ENCODE results near the gene KLHDC3.

Gene KLHDC3

DNA sequence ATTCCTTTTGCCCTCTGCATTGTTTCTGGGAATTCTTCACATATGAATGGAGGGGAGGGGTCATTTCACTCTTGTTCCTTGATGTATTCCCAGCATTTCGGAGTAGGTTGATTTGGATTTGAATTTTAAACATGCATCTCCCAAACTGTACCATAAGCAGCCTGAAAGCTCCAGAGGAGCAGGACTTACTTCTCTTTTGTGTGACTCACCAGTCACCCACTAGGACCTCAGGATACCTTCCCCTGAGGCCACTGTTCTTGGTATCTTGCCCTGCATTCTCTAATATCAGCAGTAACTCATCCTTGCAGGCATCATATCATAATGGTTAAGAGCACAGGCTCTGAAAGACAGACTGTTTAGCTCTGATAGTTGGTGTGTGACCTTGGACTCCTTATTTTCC lies 44.5 kb downstream of the KLHDC3 start:
- H3K4me3 ChIP-seq (ENCODE audit: low read depth, low read length) = peak overlapping the region; percentile 98
- ChIA-PET POLR2A (interaction anchor here (1.1 to 1.8 kb wide), 2 partner anchors 85 to 88 kb away, joined by 3 to 7 read pairs; no protein-coding TSS in a partner anchor), CTCF (interaction anchor here (0.6 to 5.1 kb wide), 4 partner anchors 67 to 172 kb away, joined by 3 to 39 read pairs (median 4); no protein-coding TSS in a partner anchor)
- TF ChIP-seq, protein P1, sequence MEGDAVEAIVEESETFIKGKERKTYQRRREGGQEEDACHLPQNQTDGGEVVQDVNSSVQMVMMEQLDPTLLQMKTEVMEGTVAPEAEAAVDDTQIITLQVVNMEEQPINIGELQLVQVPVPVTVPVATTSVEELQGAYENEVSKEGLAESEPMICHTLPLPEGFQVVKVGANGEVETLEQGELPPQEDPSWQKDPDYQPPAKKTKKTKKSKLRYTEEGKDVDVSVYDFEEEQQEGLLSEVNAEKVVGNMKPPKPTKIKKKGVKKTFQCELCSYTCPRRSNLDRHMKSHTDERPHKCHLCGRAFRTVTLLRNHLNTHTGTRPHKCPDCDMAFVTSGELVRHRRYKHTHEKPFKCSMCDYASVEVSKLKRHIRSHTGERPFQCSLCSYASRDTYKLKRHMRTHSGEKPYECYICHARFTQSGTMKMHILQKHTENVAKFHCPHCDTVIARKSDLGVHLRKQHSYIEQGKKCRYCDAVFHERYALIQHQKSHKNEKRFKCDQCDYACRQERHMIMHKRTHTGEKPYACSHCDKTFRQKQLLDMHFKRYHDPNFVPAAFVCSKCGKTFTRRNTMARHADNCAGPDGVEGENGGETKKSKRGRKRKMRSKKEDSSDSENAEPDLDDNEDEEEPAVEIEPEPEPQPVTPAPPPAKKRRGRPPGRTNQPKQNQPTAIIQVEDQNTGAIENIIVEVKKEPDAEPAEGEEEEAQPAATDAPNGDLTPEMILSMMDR (IDR thresholded peaks at IDR 0.05; ENCODE audit: insufficient read depth, low read length, missing control alignments) = no peak
- no peak for DNase-seq (ENCODE audit: low read depth, low spot score)

DNA sequence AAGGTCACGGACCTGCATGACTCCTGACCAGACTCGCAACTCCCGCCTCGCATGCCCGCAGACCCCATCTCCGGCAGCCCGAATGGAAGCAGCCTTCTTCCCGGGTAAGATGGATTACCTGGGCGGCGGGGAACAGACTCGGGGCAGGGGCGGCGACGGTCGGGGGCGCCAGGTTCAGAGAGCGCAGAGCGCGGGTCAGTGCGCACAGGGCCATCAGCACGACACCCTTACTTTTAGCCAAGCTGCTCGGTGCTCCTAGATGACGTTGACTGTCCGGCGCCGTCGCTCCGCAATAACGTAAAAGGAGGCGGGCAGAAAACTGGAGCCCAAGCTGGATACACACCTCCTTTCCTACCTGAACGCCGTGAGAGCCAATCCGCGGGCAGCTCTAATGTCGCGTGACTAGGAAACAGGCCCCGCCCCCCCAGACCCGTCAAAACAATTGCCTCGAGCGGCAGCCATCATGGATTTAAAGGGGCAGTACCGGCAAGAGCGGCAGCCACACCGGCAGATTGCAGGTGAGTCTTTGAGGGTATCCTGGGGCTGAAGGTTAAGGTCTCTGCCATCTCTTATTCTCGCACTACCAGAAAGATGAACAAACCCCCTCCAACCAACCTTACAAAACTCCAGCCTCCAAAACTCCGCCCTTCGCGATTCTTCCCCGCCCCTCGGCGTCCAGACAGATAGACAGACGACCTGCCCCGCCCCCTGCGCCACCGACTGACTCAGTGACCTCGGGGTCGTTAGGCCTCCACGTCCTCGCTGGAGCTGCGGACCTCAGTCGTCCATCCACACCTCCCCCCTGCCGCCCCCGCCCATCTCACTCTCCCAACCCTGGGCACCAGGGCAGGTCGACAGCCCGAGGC lies 45.4 kb downstream of the KLHDC3 start, which contains the start of the genes KLC4 and MRPL2:
KLC4 (plus strand) TSS at position 464 of the 866 bp plus-strand sequence. CDS start 1,705 bp downstream, outside the sequence.
MRPL2 (minus strand) TSS at position 267 of the 866 bp plus-strand sequence; CDS start at position 214, 53 bp downstream.
- DNase-seq (ENCODE audit: low read depth, low spot score) = peak; percentile 90
- POLR2A ChIA-PET = interaction anchor here (0.6 to 1.8 kb wide), 6 partner anchors 20 to 114 kb away, joined by 3 to 7 read pairs (median 3); partner anchors contain the start of gene KLHDC3
- peak within 1 kb of the TSS; percentile 98 for H3K4me3 ChIP-seq (ENCODE audit: low read depth, low read length)
- TF ChIP-seq, protein P1 (IDR thresholded peaks at IDR 0.05; ENCODE audit: insufficient read depth, low read length, missing control alignments) = no peak
- CTCF ChIA-PET = interaction anchor here (1.4 to 5.1 kb wide), 4 partner anchors 11 to 85 kb away, joined by 4 to 39 read pairs (median 20); no protein-coding TSS in a partner anchor

DNA sequence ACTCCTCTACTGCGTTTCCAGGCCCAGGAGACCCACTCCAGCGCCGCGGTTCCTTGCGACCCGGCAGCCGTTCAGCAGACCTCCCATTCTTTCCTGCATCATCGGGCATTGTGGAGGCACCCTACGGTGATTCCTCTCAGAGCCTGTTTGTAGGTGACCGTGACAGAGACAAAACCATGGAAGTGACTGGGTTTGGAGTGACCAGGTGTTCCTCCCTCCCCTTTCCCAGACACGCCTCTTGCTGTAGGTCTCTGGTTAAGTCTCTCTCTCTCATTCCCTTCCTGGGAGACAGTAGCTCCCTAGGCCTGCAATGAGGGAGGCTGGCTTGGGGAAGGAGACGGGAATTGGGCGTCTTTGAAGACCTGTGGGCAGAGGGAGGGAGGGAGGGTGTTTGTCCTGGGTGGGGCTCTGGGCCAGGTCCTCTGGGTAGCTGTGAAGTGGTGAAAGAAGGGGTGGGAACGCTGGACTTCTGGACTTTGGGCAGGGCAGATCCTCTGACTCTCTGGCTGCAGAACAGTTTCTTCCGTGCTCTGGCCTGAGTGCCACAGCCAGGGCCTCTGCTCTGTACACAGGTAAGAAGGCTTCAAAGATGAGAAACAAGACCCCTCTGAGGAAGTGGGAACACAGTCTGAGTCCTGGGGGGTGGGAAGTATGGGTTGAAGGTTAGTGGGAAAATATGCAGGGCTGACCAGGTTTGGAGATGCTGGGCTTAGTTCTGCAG lies 46.1 kb downstream of the KLHDC3 start:
- no peak for DNase-seq (ENCODE audit: low read depth, low spot score)
- TF ChIP-seq, protein P1 (IDR thresholded peaks at IDR 0.05; ENCODE audit: insufficient read depth, low read length, missing control alignments) = no peak
- POLR2A ChIA-PET = interaction anchor here (0.7 to 1.8 kb wide), 3 partner anchors 84 to 123 kb away, joined by 3 to 7 read pairs (median 7); no protein-coding TSS in a partner anchor
- peak overlapping the region; percentile 80 for H3K4me3 ChIP-seq (ENCODE audit: low read depth, low read length)
- CTCF ChIA-PET = interaction anchor here (1.0 to 5.1 kb wide), 4 partner anchors 10 to 84 kb away, joined by 3 to 39 read pairs (median 20); no protein-coding TSS in a partner anchor

DNA sequence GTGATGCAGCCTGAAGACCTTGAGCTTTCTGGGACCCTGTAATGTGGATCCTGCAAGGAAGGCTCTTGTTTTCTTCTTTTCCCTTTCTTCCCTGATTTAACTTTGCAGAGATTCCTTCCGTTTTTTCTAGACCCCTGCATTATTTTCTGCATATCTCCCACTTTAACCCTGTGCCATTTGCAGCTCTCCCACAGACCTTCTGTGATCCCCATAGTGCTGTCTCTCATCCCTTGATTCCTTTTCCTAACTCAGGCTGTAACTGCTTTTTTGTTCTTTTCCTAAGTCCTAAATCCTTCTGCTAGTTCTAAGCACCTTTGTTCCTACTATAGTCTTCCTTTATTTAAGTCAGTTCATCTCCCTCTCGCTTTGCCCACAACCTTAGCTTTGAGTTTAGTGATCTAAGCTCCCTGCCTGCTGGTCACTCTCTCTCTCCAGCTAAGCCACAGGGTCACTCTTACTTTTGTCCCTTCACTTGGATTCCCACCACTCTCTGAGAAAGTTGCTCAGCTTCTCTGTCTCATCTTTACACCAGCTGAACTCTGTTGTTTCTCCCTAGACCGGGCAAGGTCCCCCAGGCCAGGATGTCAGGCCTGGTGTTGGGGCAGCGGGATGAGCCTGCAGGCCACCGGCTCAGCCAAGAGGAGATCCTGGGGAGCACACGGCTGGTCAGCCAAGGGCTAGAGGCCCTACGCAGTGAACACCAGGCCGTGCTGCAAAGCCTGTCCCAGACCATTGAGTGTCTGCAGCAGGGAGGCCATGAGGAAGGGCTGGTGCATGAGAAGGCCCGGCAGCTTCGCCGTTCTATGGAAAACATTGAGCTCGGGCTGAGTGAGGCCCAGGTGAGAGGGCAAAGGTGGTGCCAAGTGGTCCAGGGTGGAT lies 46.9 kb downstream of the KLHDC3 start:
- TF ChIP-seq, protein P1 (IDR thresholded peaks at IDR 0.05; ENCODE audit: insufficient read depth, low read length, missing control alignments) = no peak
- CTCF ChIA-PET = interaction anchor here (1.0 to 5.1 kb wide), 4 partner anchors 9 to 83 kb away, joined by 3 to 39 read pairs (median 20); no protein-coding TSS in a partner anchor
- peak overlapping the region; percentile 80 for H3K4me3 ChIP-seq (ENCODE audit: low read depth, low read length)
- no peak for DNase-seq (ENCODE audit: low read depth, low spot score)
- POLR2A ChIA-PET = interaction anchor here (0.7 to 1.8 kb wide), 2 partner anchors 109 to 122 kb away, joined by 3 to 7 read pairs; no protein-coding TSS in a partner anchor

DNA sequence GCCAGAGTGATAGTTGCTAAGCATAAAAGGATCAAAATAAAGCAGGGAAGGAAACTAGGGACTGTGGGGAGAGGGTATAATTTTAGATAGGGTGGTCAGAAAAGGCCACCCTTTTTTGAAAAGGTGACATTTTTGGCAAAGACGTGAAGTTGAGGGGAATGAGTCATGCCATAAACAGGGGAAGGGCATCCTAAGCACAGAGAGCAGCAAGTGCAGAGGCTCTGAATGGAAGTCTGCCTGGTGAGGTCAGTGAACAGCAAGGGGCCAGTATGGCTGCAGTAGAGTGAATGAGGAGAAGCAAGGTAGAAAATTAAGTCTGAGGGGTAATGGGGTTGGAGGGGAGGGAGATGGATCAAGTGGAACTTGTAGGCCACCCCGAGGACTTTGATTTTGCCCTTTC lies 47.8 kb downstream of the KLHDC3 start:
- CTCF ChIA-PET = interaction anchor here (1.9 to 5.1 kb wide), 3 partner anchors 9 to 82 kb away, joined by 7 to 39 read pairs (median 33); no protein-coding TSS in a partner anchor
- POLR2A ChIA-PET = no interaction called here
- no peak for DNase-seq (ENCODE audit: low read depth, low spot score)
- TF ChIP-seq, protein P1 (IDR thresholded peaks at IDR 0.05; ENCODE audit: insufficient read depth, low read length, missing control alignments) = no peak
- H3K4me3 ChIP-seq (ENCODE audit: low read depth, low read length) = no peak overlapping the region
